Cardiac fibroblast (primary cell): Measurements from ENCODE around the gene MOG.

ENCODE experiments used
- DNase-seq, 2 donors: peaks; one replicate each; pipeline versions ENCODE4 v3.0.0 to v3.0.0-alpha.2; 2010; ENCODE audit warnings: low read depth in 2 of 2
- H3K4me3 ChIP-seq, 2 donors: replicated peaks in 1 of 2; 1 replicate in 1 of 2; 2 replicates in 1 of 2; pipeline ENCODE4 v1.5.1; 2011; ENCODE audit warnings: low read depth in 2 of 2, low read length in 2 of 2, mild to moderate bottlenecking in 2 of 2, moderate library complexity in 1 of 2
- CTCF ChIP-seq: IDR thresholded peaks from one replicate; pipeline ENCODE4 v1.5.1; 2011; ENCODE audit warnings: low read depth, mild to moderate bottlenecking, low read length, inconsistent platforms

MOG gene

GRCh38 chr6:29675561-29675960 is 18.7 kb downstream of the MOG start:
- TF ChIP-seq CTCF, result no peak
- no peak overlapping the region for H3K4me3 ChIP-seq
- DNase-seq, result no peak

- no peak overlapping the region for H3K4me3 ChIP-seq
- peak; percentile 15 to 64 for DNase-seq
- TF ChIP-seq CTCF, result no peak
Observed at GRCh38 chr6:29676981-29677601, 20.2 kb downstream of the MOG start.

GRCh38 chr6:29678114-29678513 is 21.2 kb downstream of the MOG start:
- no peak overlapping the region for H3K4me3 ChIP-seq
- no peak for TF ChIP-seq CTCF
- DNase-seq, result peak in 1 of 2 donors; percentile 47

GRCh38 chr6:29679962-29680361 is 23.1 kb downstream of the MOG start:
- TF ChIP-seq CTCF, result no peak
- no peak overlapping the region for H3K4me3 ChIP-seq
- DNase-seq, result no peak

- H3K4me3 ChIP-seq, result peak overlapping the region in 1 of 2 donors; percentile 36
- no peak for DNase-seq
- TF ChIP-seq CTCF, result no peak
Observed at GRCh38 chr6:29680416-29680815, 23.5 kb downstream of the MOG start.

GRCh38 chr6:29680904-29681303 is 24.0 kb downstream of the MOG start, which contains the start of gene ZFP57:
Gene ZFP57 (minus strand): TSS chr6:29681152. CDS start chr6:29677003, 4,149 bp downstream.
- H3K4me3 ChIP-seq, result peak within 1 kb of the TSS in 1 of 2 donors; percentile 36
- DNase-seq, result no peak
- TF ChIP-seq CTCF, result no peak

- no peak overlapping the region for H3K4me3 ChIP-seq
- no peak for DNase-seq
- TF ChIP-seq CTCF, result no peak
Observed at GRCh38 chr6:29681811-29682210, 24.9 kb downstream of the MOG start.
